ENCODE measurements around the gene NAA10.

The NAA10 gene

DNA sequence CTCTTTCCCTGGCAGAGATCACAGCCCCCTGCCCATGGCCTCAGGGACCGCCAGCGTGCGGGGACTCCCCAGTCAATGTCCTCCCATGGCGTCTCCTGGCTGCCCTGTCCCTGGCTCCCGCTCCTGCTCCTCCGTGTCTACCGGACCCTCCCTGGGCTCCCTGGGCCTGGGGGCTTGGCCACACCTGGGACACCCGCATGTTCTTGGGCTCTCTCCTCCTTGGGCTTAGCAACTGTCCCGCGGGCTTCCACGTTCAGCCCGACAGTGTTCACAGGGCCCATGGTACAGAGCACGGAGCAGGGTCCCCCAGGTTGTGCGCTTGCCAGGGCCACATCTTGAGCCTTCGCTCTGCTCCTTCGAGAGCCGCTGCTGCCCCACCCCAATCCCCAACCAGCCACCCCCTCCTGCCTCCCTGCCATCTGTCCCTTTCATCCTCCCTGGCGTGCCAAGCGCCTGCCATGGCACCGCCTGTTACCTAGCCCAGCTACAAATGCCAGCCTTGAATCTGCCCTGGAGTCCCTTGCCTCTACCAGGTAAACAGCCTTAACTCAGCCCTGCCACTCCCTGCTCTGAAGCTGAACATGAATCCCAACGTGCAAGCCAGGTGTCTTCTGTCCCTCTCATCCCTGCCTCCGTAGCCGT is 26.5 kb downstream of the NAA10 start:
- DNase-seq (ENCODE audit: low spot score) = no peak

- no peak for DNase-seq (ENCODE audit: low spot score)
These were observed 27.4 kb downstream of the NAA10 start for GRCh38 chrX:153907456-153907855.

DNA sequence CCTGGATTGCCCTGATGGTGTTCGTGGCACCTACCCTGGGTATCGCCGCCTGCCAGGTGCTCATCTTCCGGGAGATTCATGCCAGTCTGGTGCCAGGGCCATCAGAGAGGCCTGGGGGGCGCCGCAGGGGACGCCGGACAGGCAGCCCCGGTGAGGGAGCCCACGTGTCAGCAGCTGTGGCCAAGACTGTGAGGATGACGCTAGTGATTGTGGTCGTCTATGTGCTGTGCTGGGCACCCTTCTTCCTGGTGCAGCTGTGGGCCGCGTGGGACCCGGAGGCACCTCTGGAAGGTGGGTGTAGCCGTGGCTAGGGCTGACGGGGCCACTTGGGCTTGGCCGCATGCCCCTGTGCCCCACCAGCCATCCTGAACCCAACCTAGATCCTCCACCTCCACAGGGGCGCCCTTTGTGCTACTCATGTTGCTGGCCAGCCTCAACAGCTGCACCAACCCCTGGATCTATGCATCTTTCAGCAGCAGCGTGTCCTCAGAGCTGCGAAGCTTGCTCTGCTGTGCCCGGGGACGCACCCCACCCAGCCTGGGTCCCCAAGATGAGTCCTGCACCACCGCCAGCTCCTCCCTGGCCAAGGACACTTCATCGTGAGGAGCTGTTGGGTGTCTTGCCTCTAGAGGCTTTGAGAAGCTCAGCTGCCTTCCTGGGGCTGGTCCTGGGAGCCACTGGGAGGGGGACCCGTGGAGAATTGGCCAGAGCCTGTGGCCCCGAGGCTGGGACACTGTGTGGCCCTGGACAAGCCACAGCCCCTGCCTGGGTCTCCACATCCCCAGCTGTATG is 28.5 kb downstream of the NAA10 start:
- no peak for DNase-seq (ENCODE audit: low spot score)

DNA sequence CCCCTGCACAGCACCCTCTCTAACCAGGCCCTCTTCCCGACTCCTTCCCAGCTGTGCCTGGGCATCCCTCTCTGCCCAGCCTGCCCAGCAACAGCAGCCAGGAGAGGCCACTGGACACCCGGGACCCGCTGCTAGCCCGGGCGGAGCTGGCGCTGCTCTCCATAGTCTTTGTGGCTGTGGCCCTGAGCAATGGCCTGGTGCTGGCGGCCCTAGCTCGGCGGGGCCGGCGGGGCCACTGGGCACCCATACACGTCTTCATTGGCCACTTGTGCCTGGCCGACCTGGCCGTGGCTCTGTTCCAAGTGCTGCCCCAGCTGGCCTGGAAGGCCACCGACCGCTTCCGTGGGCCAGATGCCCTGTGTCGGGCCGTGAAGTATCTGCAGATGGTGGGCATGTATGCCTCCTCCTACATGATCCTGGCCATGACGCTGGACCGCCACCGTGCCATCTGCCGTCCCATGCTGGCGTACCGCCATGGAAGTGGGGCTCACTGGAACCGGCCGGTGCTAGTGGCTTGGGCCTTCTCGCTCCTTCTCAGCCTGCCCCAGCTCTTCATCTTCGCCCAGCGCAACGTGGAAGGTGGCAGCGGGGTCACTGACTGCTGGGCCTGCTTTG is 29.2 kb downstream of the NAA10 start:
- no peak for DNase-seq (ENCODE audit: low spot score)

- no peak for DNase-seq (ENCODE audit: low spot score)
These were observed 30.6 kb downstream of the NAA10 start, which contains the start of gene AVPR2 for GRCh38 chrX:153903991-153904957. Gene AVPR2 (plus strand): TSS chrX:153904673. CDS start chrX:153905146, 473 bp downstream.

GRCh38 chrX:153903238-153903980 is 31.4 kb downstream of the NAA10 start:
- no peak for DNase-seq (ENCODE audit: low spot score)

DNA sequence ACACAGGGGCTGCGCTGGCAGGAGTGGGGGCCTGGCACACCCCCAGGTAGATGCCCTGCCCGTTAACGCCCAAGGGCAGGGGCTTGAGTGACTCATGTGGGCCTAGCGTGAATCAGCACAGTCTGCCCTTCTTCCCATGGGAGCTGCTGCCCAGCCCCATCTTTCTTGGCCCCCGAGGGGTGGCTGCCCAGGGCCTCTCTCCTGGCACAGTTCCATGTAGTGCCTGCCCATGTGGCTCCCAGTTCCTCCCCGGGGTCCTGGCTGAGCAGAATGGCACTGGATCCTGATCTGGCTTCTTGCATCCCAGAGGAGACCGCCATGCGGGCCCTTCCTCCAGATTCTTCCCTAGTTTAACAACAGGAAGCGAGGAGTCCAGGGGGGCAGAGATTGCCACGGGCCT is 32.5 kb downstream of the NAA10 start:
- DNase-seq (ENCODE audit: low spot score) = no peak

- no peak for DNase-seq (ENCODE audit: low spot score)
These were observed 33.1 kb downstream of the NAA10 start for GRCh38 chrX:153901753-153902140.

DNA sequence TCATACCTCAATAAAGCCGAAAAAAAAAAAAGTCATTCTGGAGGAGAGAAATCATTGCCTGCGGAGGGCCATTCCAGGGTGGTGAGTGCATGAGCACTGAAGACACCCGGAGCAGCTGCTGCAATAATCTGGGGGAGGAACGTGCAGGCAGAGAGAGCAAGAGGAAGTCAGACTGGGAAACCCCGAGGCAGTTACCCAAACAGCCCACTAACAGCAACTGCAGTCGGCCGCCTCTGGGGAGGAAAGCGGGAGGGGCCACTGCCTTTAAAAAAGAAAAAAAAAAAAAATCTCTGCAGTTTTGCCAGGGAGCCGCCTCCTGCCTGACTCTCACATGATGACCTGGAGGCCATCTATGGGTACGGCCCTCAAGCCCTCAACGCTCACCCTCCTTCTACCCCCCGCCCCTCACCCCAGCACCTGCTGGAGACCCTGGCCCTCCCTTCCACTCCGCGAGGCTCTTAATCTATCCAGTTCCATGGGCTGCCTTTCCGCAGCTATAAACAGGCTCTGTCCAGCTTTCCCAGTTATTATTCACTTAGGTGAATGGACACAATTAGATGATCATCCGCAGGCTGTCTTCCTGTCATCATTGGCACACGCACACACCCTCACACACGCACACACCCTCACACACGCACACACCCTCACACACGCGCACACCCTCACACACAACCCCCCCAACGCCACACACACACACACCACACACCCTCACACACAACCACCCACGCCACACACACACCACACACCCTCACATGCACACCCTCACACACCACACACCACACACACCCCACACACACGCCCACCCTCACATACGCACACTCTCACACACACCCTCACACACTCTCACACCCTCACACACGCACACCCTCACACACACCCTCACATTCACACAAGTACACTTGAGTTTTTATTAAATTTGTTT is 33.7 kb downstream of the NAA10 start:
- peak; percentile 89 for DNase-seq (ENCODE audit: low spot score)

GRCh38 chrX:153897899-153898298 is 36.9 kb downstream of the NAA10 start:
- DNase-seq (ENCODE audit: low spot score) = no peak

DNA sequence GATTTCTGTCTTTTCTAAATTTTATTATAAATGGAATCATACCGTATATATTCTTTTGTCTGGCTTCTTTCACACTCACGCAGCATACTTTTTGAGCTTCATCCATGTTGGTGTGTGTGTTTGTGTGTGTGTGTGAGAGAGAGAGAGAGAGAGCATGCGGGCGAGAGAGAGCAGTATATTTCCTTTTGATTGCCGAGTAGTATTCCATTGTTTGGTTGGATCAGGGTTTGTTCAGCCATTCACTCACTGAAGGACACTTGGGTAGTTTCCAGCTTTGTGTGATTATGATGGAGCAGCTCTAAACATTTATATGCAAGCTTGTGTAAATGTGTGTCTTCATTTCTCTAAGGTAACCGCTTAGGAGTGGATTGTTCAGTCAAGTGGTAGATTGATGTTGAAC is 45.7 kb downstream of the NAA10 start:
- no peak for DNase-seq (ENCODE audit: low spot score)

DNA sequence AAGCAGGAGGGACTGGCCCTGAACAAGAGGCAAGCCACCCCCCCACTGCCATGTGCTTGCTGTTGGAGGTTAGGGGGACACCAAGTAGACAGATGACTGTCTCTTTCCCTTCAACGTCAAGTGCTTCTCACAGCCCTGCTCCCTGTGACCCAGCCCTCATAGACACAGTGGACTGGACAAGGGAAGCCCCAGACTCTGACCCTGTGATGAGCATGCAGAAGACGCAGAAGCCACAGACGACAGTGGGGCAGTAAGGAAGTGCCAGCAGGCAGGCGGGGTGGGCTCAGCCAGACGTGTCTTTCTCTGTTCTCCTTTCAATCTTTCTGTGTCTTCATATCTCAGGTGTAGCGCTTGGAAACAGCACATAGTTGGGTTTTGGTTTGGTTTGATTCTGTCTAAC is 46.5 kb downstream of the NAA10 start:
- no peak for DNase-seq (ENCODE audit: low spot score)

DNA sequence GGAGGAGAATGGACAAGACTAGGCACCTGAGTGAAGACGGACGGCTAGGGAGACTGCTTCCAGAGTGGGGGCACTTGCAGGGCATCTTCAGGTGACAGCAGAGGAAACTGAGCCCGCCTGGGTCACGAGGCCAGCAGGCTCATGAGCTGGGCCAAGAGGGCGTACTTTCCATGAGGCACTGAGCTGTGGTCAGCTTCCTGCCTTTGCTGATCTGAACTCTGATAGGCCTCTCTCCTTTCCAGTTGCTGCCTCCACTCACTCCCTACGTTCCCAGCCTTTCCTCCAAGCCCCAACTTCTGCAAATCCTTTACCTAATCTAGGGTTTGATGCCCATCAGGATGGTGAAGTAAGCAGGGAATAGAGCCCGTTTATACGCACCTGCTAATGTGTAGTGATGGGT is 47.5 kb downstream of the NAA10 start:
- DNase-seq (ENCODE audit: low spot score) = no peak

GRCh38 chrX:153886915-153887314 is 47.9 kb downstream of the NAA10 start:
- DNase-seq (ENCODE audit: low spot score) = no peak

- peak; percentile 52 for DNase-seq (ENCODE audit: low spot score)
These were observed 48.6 kb downstream of the NAA10 start, which contains the start of gene L1CAM for GRCh38 chrX:153885968-153886903. Gene L1CAM (minus strand): TSS chrX:153886173. CDS start chrX:153875836, 10,337 bp downstream.

DNA sequence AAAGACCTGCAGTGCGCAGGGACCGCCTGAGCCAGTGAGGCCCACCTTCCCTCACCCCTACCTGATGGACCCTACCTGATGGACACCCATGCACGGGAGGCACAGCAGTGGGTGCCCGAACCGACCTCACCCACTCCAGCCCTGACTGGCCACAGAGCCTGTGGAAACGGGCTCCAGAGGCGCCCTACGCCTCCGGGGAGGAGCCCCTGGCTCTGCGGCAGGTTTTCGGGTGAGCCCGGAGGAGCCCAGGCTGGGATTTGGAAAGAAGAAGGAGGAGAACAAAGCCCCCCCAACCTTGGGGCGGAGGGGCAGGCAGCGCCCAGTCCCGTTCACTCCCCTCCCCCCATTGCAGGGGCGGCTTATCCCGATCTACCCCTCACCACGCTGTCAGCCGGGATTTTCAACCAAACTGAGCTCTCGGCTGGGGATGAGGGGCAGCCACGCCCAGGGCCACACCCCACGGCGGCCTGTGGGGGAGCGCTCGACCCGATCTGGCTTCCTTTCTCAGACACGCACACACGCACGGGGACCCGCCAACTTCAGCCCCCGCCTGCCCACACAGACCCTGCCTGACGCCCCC is 49.5 kb downstream of the NAA10 start:
- no peak for DNase-seq (ENCODE audit: low spot score)

DNA sequence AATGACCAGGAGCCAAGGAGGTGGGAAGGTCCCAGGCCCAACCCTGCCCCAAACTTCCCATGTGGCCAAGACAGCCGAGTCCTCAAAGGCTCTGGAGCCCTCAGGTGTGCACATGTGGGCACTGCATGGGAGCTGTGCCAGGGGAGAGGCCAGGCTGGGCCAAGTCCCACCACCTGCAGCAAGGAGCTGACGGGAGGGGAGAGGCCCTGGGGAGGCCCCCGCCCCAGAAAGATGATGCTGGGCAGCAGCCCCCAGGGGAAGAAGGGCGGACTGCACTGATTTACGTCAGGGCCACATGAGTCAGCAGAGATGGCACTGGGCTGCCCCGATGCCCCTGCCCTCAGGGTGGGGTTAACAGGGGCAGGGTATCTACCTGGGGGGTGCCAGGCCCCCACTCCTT is 50.2 kb downstream of the NAA10 start:
- DNase-seq (ENCODE audit: low spot score) = no peak

DNA sequence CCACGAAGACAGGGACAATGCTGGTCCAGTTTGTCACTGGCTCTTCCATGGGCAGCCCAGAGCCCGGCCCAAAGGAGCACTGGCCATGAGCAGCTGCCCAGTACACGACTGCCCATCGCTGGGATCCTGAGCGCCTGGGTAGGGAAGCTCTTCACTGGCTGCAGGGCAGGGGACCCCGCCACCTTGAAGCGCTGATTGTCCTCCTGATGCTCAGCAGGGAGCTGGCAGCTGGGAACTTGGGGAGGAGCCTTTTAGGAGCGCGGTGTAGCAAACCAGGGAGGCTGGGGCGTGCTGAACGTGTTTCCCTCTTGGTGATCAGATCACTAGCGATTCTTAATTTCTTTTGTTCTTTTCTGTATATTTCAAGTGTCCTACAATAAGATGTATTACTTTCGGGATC is 50.7 kb downstream of the NAA10 start:
- no peak for DNase-seq (ENCODE audit: low spot score)
